Trophoblast cell (in vitro differentiated cells and primary cell): Measurements from ENCODE around the gene DTX3.
"Not testable (repeated sequence)": the region's sequence is repeated elsewhere in the genome, so short reads cannot be mapped to it uniquely, and the experiment has no call there.

Experiments
- DNase-seq, 2 donors: peaks; one replicate each; pipeline ENCODE4 v3.0.0-alpha.2; 2016
- H2AFZ ChIP-seq: 2 replicates; pipeline ENCODE4 v1.6.1; 2013; ENCODE audit warnings: low read length, moderate library complexity, mild to moderate bottlenecking; ENCODE audit not compliant: insufficient read depth, poor library complexity
- H2AK5ac ChIP-seq: 2 replicates; pipeline ENCODE4 v1.6.1; 2013; ENCODE audit warnings: mild to moderate bottlenecking, low read length
- H2BK120ac ChIP-seq: 2 replicates; pipeline ENCODE4 v1.6.1; 2013; ENCODE audit warnings: low read length, mild to moderate bottlenecking, moderate library complexity; ENCODE audit not compliant: insufficient read depth, poor library complexity
- H2BK12ac ChIP-seq: 2 replicates; pipeline ENCODE4 v1.6.1; 2013; ENCODE audit warnings: mild to moderate bottlenecking, low read length, moderate library complexity
- H2BK5ac ChIP-seq: 2 replicates; pipeline ENCODE4 v1.6.1; 2013; ENCODE audit warnings: low read length, low read depth, moderate library complexity, mild to moderate bottlenecking; ENCODE audit not compliant: poor library complexity
- H3K14ac ChIP-seq: 2 replicates; pipeline ENCODE4 v1.6.1; 2013; ENCODE audit warnings: mild to moderate bottlenecking, low read length
- H3K18ac ChIP-seq: 2 replicates; pipeline ENCODE4 v1.6.1; 2013; ENCODE audit warnings: mild to moderate bottlenecking, low read length
- H3K23ac ChIP-seq: 2 replicates; pipeline ENCODE4 v1.6.1; 2013; ENCODE audit warnings: low read length
- H3K27ac ChIP-seq: 2 replicates; pipeline ENCODE4 v1.5.1; 2013; ENCODE audit warnings: low read depth, mild to moderate bottlenecking, inconsistent platforms, low read length, moderate library complexity
- H3K27me3 ChIP-seq: 2 replicates; pipeline ENCODE4 v1.6.1; 2013; ENCODE audit warnings: inconsistent platforms, mild to moderate bottlenecking, low read length, moderate library complexity; ENCODE audit not compliant: insufficient read depth
- H3K36me3 ChIP-seq, 2 experiments: 1 replicate in 1 of 2; 2 replicates in 1 of 2; pipeline ENCODE4 v1.6.1; 2013; ENCODE audit warnings: low read length in 2 of 2, mild to moderate bottlenecking in 2 of 2, moderate library complexity in 1 of 2; ENCODE audit not compliant: insufficient read depth in 2 of 2, control insufficient read depth in 1 of 2
- H3K4ac ChIP-seq: 2 replicates; pipeline ENCODE4 v1.6.1; 2013; ENCODE audit warnings: low read depth, mild to moderate bottlenecking, low read length, moderate library complexity
- H3K4me1 ChIP-seq, 2 experiments: 1 replicate in 1 of 2; 2 replicates in 1 of 2; pipeline ENCODE4 v1.6.1; 2013; ENCODE audit warnings: low read length in 2 of 2, mild to moderate bottlenecking in 2 of 2, moderate library complexity in 1 of 2; ENCODE audit not compliant: insufficient read depth in 2 of 2, control insufficient read depth in 1 of 2
- H3K4me2 ChIP-seq: 2 replicates; pipeline ENCODE4 v1.6.1; 2013; ENCODE audit warnings: inconsistent platforms, mild to moderate bottlenecking, low read length, moderate library complexity
- H3K4me3 ChIP-seq: 2 replicates; pipeline ENCODE4 v1.5.1; 2013; ENCODE audit warnings: mild to moderate bottlenecking, low read depth, low read length, inconsistent platforms
- H3K79me1 ChIP-seq: one replicate; pipeline ENCODE4 v1.6.1; 2013; ENCODE audit warnings: low read length
- H3K79me2 ChIP-seq: 2 replicates; pipeline ENCODE4 v1.6.1; 2013; ENCODE audit warnings: low read length, mild to moderate bottlenecking; ENCODE audit not compliant: control insufficient read depth, insufficient read depth, poor library complexity
- H3K9ac ChIP-seq: 2 replicates; pipeline ENCODE4 v1.6.1; 2013; ENCODE audit warnings: mild to moderate bottlenecking, low read length
- H3K9me3 ChIP-seq: 2 replicates; pipeline ENCODE4 v1.6.1; 2013; ENCODE audit warnings: low read depth, mild to moderate bottlenecking, control low read depth, inconsistent platforms, low read length; ENCODE audit not compliant: insufficient read depth
- H4K12ac ChIP-seq: 2 replicates; pipeline ENCODE4 v1.6.1; 2013; ENCODE audit warnings: low read depth, mild to moderate bottlenecking, low read length, moderate library complexity
- H4K8ac ChIP-seq: 2 replicates; pipeline ENCODE4 v1.6.1; 2013; ENCODE audit warnings: low read depth, mild to moderate bottlenecking, low read length, moderate library complexity
- H4K91ac ChIP-seq: one replicate; pipeline ENCODE4 v1.6.1; 2013; ENCODE audit warnings: low read depth, mild to moderate bottlenecking, low read length, moderate library complexity
- WGBS: extraction: QIAGEN DNeasy Blood & Tissue Kit; methylation state at CpG from one replicate; pipeline ENCODE4 v1.1.7; 2013; ENCODE audit warnings: missing lambda C conversion rate; ENCODE audit not compliant: insufficient read length, insufficient coverage; ENCODE audit errors: extremely low coverage; 5-methylcytosine and 5-hydroxymethylcytosine counted together

The DTX3 gene

GRCh38 chr12:57632958-57633840 is 28.6 kb downstream of the DTX3 start, which contains the start of gene B4GALNT1:
B4GALNT1 (minus strand) TSS chr12:57633201; CDS start chr12:57632132, 1,069 bp downstream.
- peaks cover 16% of the 10 kb centered on the region for H3K9me3 ChIP-seq
- peak; percentile 42 to 80 for DNase-seq

GRCh38 chr12:57636731-57637130 is 32.1 kb downstream of the DTX3 start:
- not testable (repeated sequence) for H3K4me2 ChIP-seq, H2BK120ac ChIP-seq
- no CpG with 5 or more reads among the region's 9 CpGs for WGBS

More at GRCh38 chr12:57632958-57633840, 28.6 kb downstream of the DTX3 start, which contains the start of gene B4GALNT1:
- no peak within 1 kb of the TSS for H4K8ac ChIP-seq
- H2BK12ac ChIP-seq: no peak within 1 kb of the TSS
- H3K4me2 ChIP-seq: peak within 1 kb of the TSS; percentile 84
- H3K4me3 ChIP-seq: peak within 1 kb of the TSS; percentile 17
- peaks cover 2% of the 10 kb centered on the region for H3K79me2 ChIP-seq
- H3K23ac ChIP-seq: no peak within 1 kb of the TSS
- H2AFZ ChIP-seq: peak within 1 kb of the TSS; percentile 23
- H2AK5ac ChIP-seq: no peak within 1 kb of the TSS
- H3K36me3 ChIP-seq: no peaks in the 10 kb centered on the region
- H3K4ac ChIP-seq: no peak within 1 kb of the TSS
- H3K14ac ChIP-seq: no peak within 1 kb of the TSS
- H3K27me3 ChIP-seq: peaks cover 47% of the 10 kb centered on the region
- no peak within 1 kb of the TSS for H3K27ac ChIP-seq
- H2BK120ac ChIP-seq: no peak within 1 kb of the TSS
- H3K79me1 ChIP-seq: no peaks in the 10 kb centered on the region
- H3K9ac ChIP-seq: no peak within 1 kb of the TSS
- peak within 1 kb of the TSS; percentile 68 for H3K18ac ChIP-seq
- no peak within 1 kb of the TSS for H2BK5ac ChIP-seq
- no peak within 1 kb of the TSS for H4K91ac ChIP-seq
- no peaks in the 10 kb centered on the region for H3K4me1 ChIP-seq
- no peak within 1 kb of the TSS for H4K12ac ChIP-seq
- WGBS: 100% methylated on average over 1 of the region's 58 CpGs

GRCh38 chr12:57637364-57637763 is 32.7 kb downstream of the DTX3 start:
- Histone ChIP-seq H3K36me3 (no peaks in the 10 kb centered on the region), H3K9ac (no peak overlapping the region), H4K8ac (no peak overlapping the region), H3K23ac (no peak overlapping the region), H4K12ac (no peak overlapping the region), H3K79me2 (peaks cover 2% of the 10 kb centered on the region), H3K18ac (no peak overlapping the region), H4K91ac (no peak overlapping the region), H2BK12ac (no peak overlapping the region), H3K4me1 (no peaks in the 10 kb centered on the region), H3K27ac (no peak overlapping the region), H2AK5ac (no peak overlapping the region), H2BK120ac (no peak overlapping the region), H2BK5ac (no peak overlapping the region), H2AFZ (no peak overlapping the region), H3K4ac (no peak overlapping the region), H3K14ac (no peak overlapping the region), H3K4me2 (no peak overlapping the region), H3K79me1 (no peaks in the 10 kb centered on the region), H3K9me3 (peaks cover 2% of the 10 kb centered on the region), H3K4me3 (no peak overlapping the region), H3K27me3 (peaks cover 10% of the 10 kb centered on the region)
- WGBS: no CpG with 5 or more reads among the region's 3 CpGs
- DNase-seq: no peak

More at GRCh38 chr12:57636731-57637130, 32.1 kb downstream of the DTX3 start:
- H3K18ac ChIP-seq, H3K79me2 ChIP-seq, H3K4me1 ChIP-seq, H3K79me1 ChIP-seq, H3K36me3 ChIP-seq, H2BK5ac ChIP-seq, DNase-seq, H3K14ac ChIP-seq, H3K23ac ChIP-seq, H3K4me3 ChIP-seq, H3K9me3 ChIP-seq, H3K27ac ChIP-seq, H2AFZ ChIP-seq, H4K12ac ChIP-seq, H2AK5ac ChIP-seq, H3K9ac ChIP-seq, H4K91ac ChIP-seq, H4K8ac ChIP-seq, H3K4ac ChIP-seq, H2BK12ac ChIP-seq: not testable (repeated sequence)
- peaks cover 17% of the 10 kb centered on the region for H3K27me3 ChIP-seq

GRCh38 chr12:57638096-57638495 is 33.5 kb downstream of the DTX3 start:
- no CpG with 5 or more reads among the region's 3 CpGs for WGBS
- H3K79me2 ChIP-seq: no peaks in the 10 kb centered on the region
- H2AK5ac ChIP-seq: no peak overlapping the region
- no peak overlapping the region for H3K14ac ChIP-seq
- no peaks in the 10 kb centered on the region for H3K4me1 ChIP-seq
- H3K79me1 ChIP-seq: no peaks in the 10 kb centered on the region
- no peak overlapping the region for H3K9ac ChIP-seq
- H3K18ac ChIP-seq: no peak overlapping the region
- no peak overlapping the region for H4K12ac ChIP-seq
- H3K23ac ChIP-seq: no peak overlapping the region
- no peak for DNase-seq
- no peak overlapping the region for H2AFZ ChIP-seq
- no peaks in the 10 kb centered on the region for H3K36me3 ChIP-seq
- H2BK120ac ChIP-seq: no peak overlapping the region
- H3K27me3 ChIP-seq: peaks cover 4% of the 10 kb centered on the region
- H4K91ac ChIP-seq: no peak overlapping the region
- no peak overlapping the region for H2BK12ac ChIP-seq
- no peak overlapping the region for H2BK5ac ChIP-seq
- no peak overlapping the region for H4K8ac ChIP-seq
- H3K4me3 ChIP-seq: no peak overlapping the region
- no peak overlapping the region for H3K4me2 ChIP-seq
- no peak overlapping the region for H3K4ac ChIP-seq
- H3K27ac ChIP-seq: no peak overlapping the region
- peaks cover 3% of the 10 kb centered on the region for H3K9me3 ChIP-seq
